Measurements from ENCODE around the gene CEND1.

- TF ChIP-seq CTCF (conservative IDR thresholded peaks at IDR 0.05) (peak; percentile 50; the same call in 1 of the 2 replicates), EZH2 (IDR thresholded peaks at IDR 0.05; ENCODE audit: low read depth) (no peak)
Observed at GRCh38 chr11:762421-763072, 27.3 kb downstream of the CEND1 start.

Measured in PC-9 (cell line).